Mucosa of rectum (tissue), 2 donors: ENCODE measurements around the gene KCNK3.

Experiments used
- H3K27ac ChIP-seq, 2 donors: one replicate each; pipeline ENCODE4 v1.7.0; 2013; ENCODE audit warnings: inconsistent platforms in 2 of 2, low read depth in 2 of 2, low read length in 2 of 2
- H3K27me3 ChIP-seq, 2 donors: one replicate each; pipeline ENCODE4 v1.7.0; 2013; ENCODE audit warnings: low read length in 2 of 2; ENCODE audit not compliant: control insufficient read depth in 2 of 2, insufficient read depth in 2 of 2
- H3K36me3 ChIP-seq, 2 donors: one replicate each; pipeline ENCODE4 v1.7.0; 2013; ENCODE audit warnings: low read length in 2 of 2; ENCODE audit not compliant: control insufficient read depth in 2 of 2, insufficient read depth in 2 of 2
- H3K4me1 ChIP-seq, 2 donors: one replicate each; pipeline ENCODE4 v1.7.0; 2013; ENCODE audit warnings: low read length in 2 of 2, mild to moderate bottlenecking in 1 of 2; ENCODE audit not compliant: control insufficient read depth in 2 of 2, insufficient read depth in 2 of 2
- H3K4me3 ChIP-seq, 2 donors: one replicate each; pipeline ENCODE4 v1.7.0; 2013; ENCODE audit warnings: low read length in 2 of 2
- H3K9ac ChIP-seq, 2 donors: one replicate each; pipeline ENCODE4 v1.7.0; 2013; ENCODE audit warnings: low read length in 2 of 2, low read depth in 1 of 2, mild to moderate bottlenecking in 1 of 2
- H3K9me3 ChIP-seq, 2 donors: one replicate each; pipeline ENCODE4 v1.7.0; 2013; ENCODE audit warnings: low read length in 2 of 2; ENCODE audit not compliant: control insufficient read depth in 2 of 2
- donor health status: healthy.
- donor health status: Normal muscosa, but diverticular disease.

The KCNK3 gene

GRCh38 chr2:26772064-26773001 is 79.8 kb downstream of the KCNK3 start:
- Histone ChIP-seq H3K27ac (peak overlapping the region; percentile 61 to 68), H3K4me1 (peaks cover 17 to 24% of the 10 kb centered on the region in 2 donors), H3K9me3 (no peaks in the 10 kb centered on the region), H3K36me3 (peaks cover 25% of the 10 kb centered on the region in 2 donors), H3K27me3 (no peaks in the 10 kb centered on the region), H3K9ac (no peak overlapping the region), H3K4me3 (no peak overlapping the region)

DNA sequence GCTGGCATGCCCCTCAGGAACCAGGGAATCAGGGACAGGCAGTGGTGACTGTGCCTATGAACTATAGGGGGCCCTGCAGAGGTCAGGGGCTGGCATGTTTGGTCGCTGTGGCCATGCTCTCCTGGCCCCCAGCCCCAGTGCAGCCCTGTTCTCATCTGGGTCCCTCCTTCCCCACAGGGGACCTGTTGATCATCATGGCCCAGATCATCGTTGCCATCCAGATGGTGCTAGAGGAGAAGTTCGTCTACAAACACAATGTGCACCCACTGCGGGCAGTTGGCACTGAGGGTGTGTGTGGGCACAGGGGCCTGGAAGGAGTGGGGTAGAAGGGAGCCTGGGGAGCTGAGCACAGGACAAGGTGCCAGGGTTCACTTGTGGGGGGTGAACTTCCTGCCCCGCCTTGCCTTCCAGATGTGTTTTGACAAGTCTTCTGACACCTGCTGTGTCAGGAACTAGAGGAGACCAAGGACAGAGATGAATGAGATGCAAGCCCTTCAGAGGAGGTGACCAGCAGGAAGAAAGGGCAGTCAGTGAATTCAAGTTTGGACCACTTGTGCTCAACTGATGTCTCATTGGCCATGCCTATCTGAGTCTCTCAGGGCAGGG is 83.8 kb downstream of the KCNK3 start:
- peaks cover 21 to 25% of the 10 kb centered on the region in 2 donors for H3K4me1 ChIP-seq

GRCh38 chr2:26778098-26778497 is 85.6 kb downstream of the KCNK3 start:
- Histone ChIP-seq H3K36me3 (peaks cover 46 to 49% of the 10 kb centered on the region in 2 donors), H3K4me3 (no peak overlapping the region), H3K27ac (peak overlapping the region in 1 of 2 donors; percentile 32), H3K9me3 (no peaks in the 10 kb centered on the region), H3K27me3 (no peaks in the 10 kb centered on the region), H3K9ac (no peak overlapping the region), H3K4me1 (peaks cover 10 to 11% of the 10 kb centered on the region in 2 donors)

More for the DNA sequence above, 83.8 kb downstream of the KCNK3 start:
- H3K9me3 ChIP-seq, result no peaks in the 10 kb centered on the region
- H3K36me3 ChIP-seq, result peaks cover 46 to 49% of the 10 kb centered on the region in 2 donors
- H3K4me3 ChIP-seq, result no peak overlapping the region
- no peak overlapping the region for H3K9ac ChIP-seq
- no peak overlapping the region for H3K27ac ChIP-seq
- H3K27me3 ChIP-seq, result no peaks in the 10 kb centered on the region

- Histone ChIP-seq H3K27ac (peak overlapping the region in 1 of 2 donors; percentile 32), H3K4me3 (no peak overlapping the region), H3K36me3 (peaks cover 46 to 49% of the 10 kb centered on the region in 2 donors), H3K9ac (no peak overlapping the region), H3K4me1 (peaks cover 10 to 11% of the 10 kb centered on the region in 2 donors), H3K27me3 (no peaks in the 10 kb centered on the region), H3K9me3 (no peaks in the 10 kb centered on the region)
Measured at GRCh38 chr2:26778507-26778906, 86.0 kb downstream of the KCNK3 start.

DNA sequence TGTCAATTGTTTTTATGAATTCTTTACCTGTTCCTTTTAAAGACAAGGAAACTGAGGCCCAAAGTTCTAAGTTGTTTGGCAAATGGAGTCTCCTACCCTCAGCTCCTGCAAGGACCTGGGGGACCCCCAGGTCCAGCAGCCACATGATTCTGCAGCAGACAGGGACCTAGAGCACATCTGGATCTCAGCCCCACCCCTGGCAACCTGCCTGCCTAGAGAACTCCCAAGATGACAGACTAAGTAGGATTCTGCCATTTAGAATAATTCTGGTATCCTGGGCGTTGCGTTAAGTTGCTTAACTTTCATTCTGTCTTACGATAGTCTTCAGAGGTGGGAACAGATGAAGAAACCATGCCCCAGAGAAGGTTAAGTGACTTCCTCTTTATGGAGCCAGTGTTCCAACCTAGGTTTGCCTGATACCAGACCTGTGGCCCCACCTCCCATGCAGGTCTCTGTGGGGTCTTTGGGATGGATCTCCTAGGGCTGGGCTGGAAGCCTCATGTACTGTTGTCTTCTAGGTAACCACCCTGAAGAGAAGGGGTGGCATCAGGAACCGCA is 87.8 kb downstream of the KCNK3 start:
- H3K4me1 ChIP-seq, result peaks cover 13 to 15% of the 10 kb centered on the region in 2 donors
- H3K36me3 ChIP-seq, result peaks cover 38 to 39% of the 10 kb centered on the region in 2 donors
- H3K27ac ChIP-seq, result no peak overlapping the region
- no peaks in the 10 kb centered on the region for H3K9me3 ChIP-seq
- no peaks in the 10 kb centered on the region for H3K27me3 ChIP-seq
- H3K4me3 ChIP-seq, result no peak overlapping the region
- H3K9ac ChIP-seq, result no peak overlapping the region
